ENCODE results near the gene CNPY4. TPM values are rescaled to one million over a fixed set of nuclear protein-coding genes. Genes with fewer than 3 reads are reported as not detected.
A peak's percentile ranks its signal among the peaks of the same experiment; 100 is the strongest.

The CNPY4 gene
- polyA plus RNA-seq, 3 donors, result 6.2 to 6.8 (median 6.2) TPM

DNA sequence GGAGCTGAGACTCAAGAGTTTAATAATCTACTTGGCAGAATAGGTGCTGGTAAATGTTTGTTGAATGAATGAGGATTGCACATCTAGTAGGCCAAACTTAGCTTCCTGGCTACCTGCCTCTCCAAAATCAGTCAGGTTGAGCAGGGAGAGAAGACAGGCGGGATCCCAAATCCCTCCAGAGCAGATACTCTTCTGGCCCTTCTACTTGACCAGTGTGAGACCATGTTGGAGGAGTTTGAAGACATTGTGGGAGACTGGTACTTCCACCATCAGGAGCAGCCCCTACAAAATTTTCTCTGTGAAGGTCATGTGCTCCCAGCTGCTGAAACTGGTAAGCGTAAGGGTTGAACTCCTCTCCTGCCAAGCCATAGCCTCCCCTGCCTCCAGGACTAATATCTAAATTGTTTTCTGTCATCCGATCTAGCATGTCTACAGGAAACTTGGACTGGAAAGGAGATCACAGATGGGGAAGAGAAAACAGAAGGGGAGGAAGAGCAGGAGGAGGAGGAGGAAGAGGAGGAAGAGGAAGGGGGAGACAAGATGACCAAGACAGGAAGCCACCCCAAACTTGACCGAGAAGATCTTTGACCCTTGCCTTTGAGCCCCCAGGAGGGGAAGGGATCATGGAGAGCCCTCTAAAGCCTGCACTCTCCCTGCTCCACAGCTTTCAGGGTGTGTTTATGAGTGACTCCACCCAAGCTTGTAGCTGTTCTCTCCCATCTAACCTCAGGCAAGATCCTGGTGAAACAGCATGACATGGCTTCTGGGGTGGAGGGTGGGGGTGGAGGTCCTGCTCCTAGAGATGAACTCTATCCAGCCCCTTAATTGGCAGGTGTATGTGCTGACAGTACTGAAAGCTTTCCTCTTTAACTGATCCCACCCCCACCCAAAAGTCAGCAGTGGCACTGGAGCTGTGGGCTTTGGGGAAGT, 5.1 kb downstream of the CNPY4 start:
- intact Hi-C loops (cut with micrococcal nuclease), result loop anchor here in 1 of 2 donors (5.0 to 10.0 kb wide), 2 partner anchors 202 to 550 kb away; partner anchors contain the start of gene GNB2
- Mint-ChIP-seq H3K9me3 (peaks cover 0 to 3% (median 0%) of the 10 kb centered on the region in 7 donors), H3K27me3 (ENCODE audit: low read depth in 3 of 3) (peaks cover 10 to 17% (median 13%) of the 10 kb centered on the region in 3 donors), H3K27ac (peak overlapping the region; percentile 11 to 79 (median 64)), H3K36me3 (peaks cover 2 to 3% of the 10 kb centered on the region in 2 donors), H3K4me1 (peaks cover 55% of the 10 kb centered on the region), H3K4me3 (peak overlapping the region; percentile 22 to 32)
- no peak overlapping the region for H2AFZ ChIP-seq (ENCODE audit: insufficient read depth, low read depth, low read length, poor library complexity, severe bottlenecking)
- no peaks in the 10 kb centered on the region for H3K9me3 ChIP-seq (replicated peaks in 1 of 2; ENCODE audit: control insufficient read depth in 1 of 2, insufficient read depth in 1 of 2, low read length in 2 of 2)
- 40% methylated on average over 1 of the region's 4 CpGs for WGBS (ENCODE audit: insufficient coverage)
- H3K4me2 ChIP-seq (replicated peaks; ENCODE audit: extremely low read depth, low read length, poor library complexity, severe bottlenecking), result peak overlapping the region; percentile 53
- DNase-seq, result no peak
- H3K4me1 ChIP-seq (ENCODE audit: control insufficient read depth in 1 of 2, insufficient read depth in 2 of 2, low read length in 2 of 2), result peaks cover 52 to 63% of the 10 kb centered on the region in 2 donors
- TF ChIP-seq, protein P1, sequence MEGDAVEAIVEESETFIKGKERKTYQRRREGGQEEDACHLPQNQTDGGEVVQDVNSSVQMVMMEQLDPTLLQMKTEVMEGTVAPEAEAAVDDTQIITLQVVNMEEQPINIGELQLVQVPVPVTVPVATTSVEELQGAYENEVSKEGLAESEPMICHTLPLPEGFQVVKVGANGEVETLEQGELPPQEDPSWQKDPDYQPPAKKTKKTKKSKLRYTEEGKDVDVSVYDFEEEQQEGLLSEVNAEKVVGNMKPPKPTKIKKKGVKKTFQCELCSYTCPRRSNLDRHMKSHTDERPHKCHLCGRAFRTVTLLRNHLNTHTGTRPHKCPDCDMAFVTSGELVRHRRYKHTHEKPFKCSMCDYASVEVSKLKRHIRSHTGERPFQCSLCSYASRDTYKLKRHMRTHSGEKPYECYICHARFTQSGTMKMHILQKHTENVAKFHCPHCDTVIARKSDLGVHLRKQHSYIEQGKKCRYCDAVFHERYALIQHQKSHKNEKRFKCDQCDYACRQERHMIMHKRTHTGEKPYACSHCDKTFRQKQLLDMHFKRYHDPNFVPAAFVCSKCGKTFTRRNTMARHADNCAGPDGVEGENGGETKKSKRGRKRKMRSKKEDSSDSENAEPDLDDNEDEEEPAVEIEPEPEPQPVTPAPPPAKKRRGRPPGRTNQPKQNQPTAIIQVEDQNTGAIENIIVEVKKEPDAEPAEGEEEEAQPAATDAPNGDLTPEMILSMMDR (IDR thresholded peaks at IDR 0.05), result no peak
- peak overlapping the region; percentile 33 for H3K9ac ChIP-seq (ENCODE audit: insufficient read depth, low read length, poor library complexity, severe bottlenecking)
- peaks cover 0 to 14% of the 10 kb centered on the region in 2 donors for H3K27me3 ChIP-seq (ENCODE audit: control insufficient read depth in 2 of 2, insufficient read depth in 2 of 2, low read length in 2 of 2)
- peaks cover 3% of the 10 kb centered on the region for H4K20me1 ChIP-seq (ENCODE audit: insufficient read depth, low read length)
- peaks cover 17% of the 10 kb centered on the region for H3K79me2 ChIP-seq (ENCODE audit: insufficient read depth, low read length)
- no peaks in the 10 kb centered on the region for H3K36me3 ChIP-seq (replicated peaks in 1 of 2; ENCODE audit: control insufficient read depth in 1 of 2, insufficient read depth in 2 of 2, low read length in 2 of 2)
- peak overlapping the region in 1 of 3 experiments; percentile 43 for H3K4me3 ChIP-seq (replicated peaks in 1 of 3; ENCODE audit: low read depth in 2 of 3, low read length in 3 of 3)
- peak overlapping the region in 1 of 2 donors; percentile 62 for H3K27ac ChIP-seq (ENCODE audit: low read depth in 1 of 2, low read length in 2 of 2)

DNA sequence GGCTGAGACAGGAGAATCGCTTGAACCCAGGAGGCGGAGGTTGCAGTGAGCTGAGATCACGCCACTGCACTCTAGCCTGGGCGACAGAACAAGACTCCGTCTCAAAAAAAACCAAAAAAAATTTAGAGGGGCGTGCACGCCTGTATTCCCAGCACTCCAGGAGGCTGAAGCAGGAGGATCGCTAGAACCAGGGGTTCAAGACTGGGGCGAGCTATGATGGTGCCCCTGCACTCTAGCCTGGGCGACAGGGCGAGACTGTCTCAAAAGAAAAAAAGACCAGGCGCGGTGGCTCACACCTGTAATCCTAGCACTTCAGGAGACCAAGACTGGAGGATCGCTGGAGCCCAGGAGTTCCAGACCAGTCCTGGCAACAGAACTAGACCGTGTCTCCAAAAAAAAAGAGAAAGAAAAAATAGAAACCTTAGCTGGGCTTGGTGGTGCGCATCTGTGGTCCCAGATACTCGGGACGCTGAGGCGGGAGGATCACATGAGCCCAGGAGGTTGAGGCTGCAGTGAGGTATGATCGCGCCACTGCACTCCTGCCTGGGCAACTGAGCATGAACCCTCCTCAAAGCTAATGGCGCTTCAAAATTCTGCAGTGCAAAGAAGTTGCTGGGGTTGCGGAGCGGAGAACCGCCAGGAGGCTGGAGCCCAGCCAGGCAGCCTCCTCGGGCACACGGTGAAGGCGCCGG, 7.0 kb downstream of the CNPY4 start:
- H3K36me3 Mint-ChIP-seq, result peaks cover 2 to 3% of the 10 kb centered on the region in 2 donors
- TF ChIP-seq, protein P1 (IDR thresholded peaks at IDR 0.05), result no peak
- 16% methylated on average over 28 of the region's 29 CpGs for WGBS (ENCODE audit: insufficient coverage)
- intact Hi-C loops (cut with micrococcal nuclease), result loop anchor here in 1 of 2 donors (5.0 to 10.0 kb wide), 2 partner anchors 204 to 548 kb away; partner anchors contain the start of gene GNB2
- Histone ChIP-seq H3K4me2 (replicated peaks; ENCODE audit: extremely low read depth, low read length, poor library complexity, severe bottlenecking) (peak overlapping the region; percentile 98), H3K36me3 (replicated peaks in 1 of 2; ENCODE audit: control insufficient read depth in 1 of 2, insufficient read depth in 2 of 2, low read length in 2 of 2) (no peaks in the 10 kb centered on the region), H3K4me1 (ENCODE audit: control insufficient read depth in 1 of 2, insufficient read depth in 2 of 2, low read length in 2 of 2) (peaks cover 44 to 55% of the 10 kb centered on the region in 2 donors), H4K20me1 (ENCODE audit: insufficient read depth, low read length) (peaks cover 3% of the 10 kb centered on the region), H3K4me3 (replicated peaks in 1 of 3; ENCODE audit: low read depth in 2 of 3, low read length in 3 of 3) (peak overlapping the region; percentile 83 to 93 (median 87)), H3K9ac (ENCODE audit: insufficient read depth, low read length, poor library complexity, severe bottlenecking) (peak overlapping the region; percentile 81), H2AFZ (ENCODE audit: insufficient read depth, low read depth, low read length, poor library complexity, severe bottlenecking) (peak overlapping the region; percentile 97), H3K79me2 (ENCODE audit: insufficient read depth, low read length) (peaks cover 13% of the 10 kb centered on the region), H3K9me3 (replicated peaks in 1 of 2; ENCODE audit: control insufficient read depth in 1 of 2, insufficient read depth in 1 of 2, low read length in 2 of 2) (no peaks in the 10 kb centered on the region), H3K27me3 (ENCODE audit: control insufficient read depth in 2 of 2, insufficient read depth in 2 of 2, low read length in 2 of 2) (peaks cover 0 to 14% of the 10 kb centered on the region in 2 donors), H3K27ac (ENCODE audit: low read depth in 1 of 2, low read length in 2 of 2) (peak overlapping the region; percentile 92 to 93)
- H3K4me3 Mint-ChIP-seq, result peak overlapping the region; percentile 98 to 99
- peaks cover 48% of the 10 kb centered on the region for H3K4me1 Mint-ChIP-seq
- H3K9me3 Mint-ChIP-seq, result peaks cover 0 to 3% (median 0%) of the 10 kb centered on the region in 7 donors
- peaks cover 11 to 19% (median 16%) of the 10 kb centered on the region in 3 donors for H3K27me3 Mint-ChIP-seq (ENCODE audit: low read depth in 3 of 3)
- DNase-seq, result no peak
- peak overlapping the region; percentile 98 to 100 (median 99) for H3K27ac Mint-ChIP-seq
